ENCODE data around the gene TERT.
"Not testable (repeated sequence)": the region's sequence is repeated elsewhere in the genome, so short reads cannot be mapped to it uniquely, and the experiment has no call there.

The TERT gene

DNA sequence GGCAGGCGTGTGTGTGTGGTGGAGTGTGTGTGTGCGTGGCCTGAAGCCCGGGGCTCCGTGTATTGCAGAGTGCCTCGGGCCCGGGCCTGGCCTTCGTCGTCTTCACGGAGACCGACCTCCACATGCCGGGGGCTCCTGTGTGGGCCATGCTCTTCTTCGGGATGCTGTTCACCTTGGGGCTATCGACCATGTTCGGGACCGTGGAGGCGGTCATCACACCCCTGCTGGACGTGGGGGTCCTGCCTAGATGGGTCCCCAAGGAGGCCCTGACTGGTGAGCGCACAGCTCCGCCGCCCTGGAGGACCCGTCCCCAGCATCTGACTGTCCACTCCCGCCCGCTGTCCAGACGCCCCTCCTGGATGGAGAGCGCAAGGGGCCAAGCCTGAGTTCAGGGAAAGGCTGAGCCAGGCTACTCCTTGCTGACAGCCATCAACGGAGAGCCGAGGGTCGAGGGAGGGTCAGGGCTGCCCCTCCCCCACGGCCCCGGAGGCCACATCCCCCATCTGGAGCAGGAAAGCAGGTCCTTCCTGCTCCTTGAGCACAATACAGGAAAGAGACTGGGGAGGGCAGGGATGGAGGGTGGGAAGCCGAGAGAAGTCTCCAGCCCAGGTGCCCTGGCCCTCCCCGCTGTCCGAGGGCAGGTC lies 51.3 kb downstream of the TERT start:
- DNase-seq (ENCODE audit: low read depth in 1 of 2, low spot score in 1 of 2) = no peak

DNA sequence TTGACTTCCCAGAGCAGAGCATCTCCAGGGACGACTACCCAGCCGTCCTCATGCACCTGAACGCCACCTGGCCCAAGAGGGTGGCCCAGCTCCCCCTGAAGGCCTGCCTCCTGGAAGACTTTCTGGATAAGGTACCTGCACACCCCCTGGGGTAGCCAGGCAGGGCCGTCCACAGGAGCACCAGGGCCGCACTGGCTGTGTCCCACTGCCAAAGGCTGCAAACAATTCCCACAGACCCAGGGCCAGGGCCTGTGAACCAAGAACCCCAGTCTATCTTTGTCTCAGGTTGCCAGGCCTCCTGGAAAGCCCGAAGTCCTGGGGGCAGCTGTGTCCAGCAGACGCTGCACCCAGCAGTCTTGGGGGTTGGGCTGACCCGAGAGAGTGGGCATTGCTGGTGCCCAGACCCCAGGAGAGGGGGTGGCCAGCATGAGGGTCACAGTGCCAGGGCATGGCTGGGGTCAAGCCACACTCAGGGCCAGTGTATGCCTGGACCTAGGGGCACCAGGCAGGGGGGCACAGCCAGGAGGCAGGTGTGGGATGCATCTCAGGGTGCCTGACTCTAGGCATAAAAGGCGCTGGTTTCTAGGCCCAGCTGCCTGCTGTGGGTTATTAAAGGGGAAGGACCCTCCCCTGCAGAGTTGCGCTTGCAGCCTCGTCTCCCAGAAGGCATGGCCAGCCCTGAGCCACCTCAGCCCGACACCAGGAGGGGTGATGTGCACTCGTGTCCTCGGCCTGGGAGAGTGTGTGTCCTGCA lies 52.0 kb downstream of the TERT start:
- no peak for DNase-seq (ENCODE audit: low read depth in 1 of 2, low spot score in 1 of 2)

DNA sequence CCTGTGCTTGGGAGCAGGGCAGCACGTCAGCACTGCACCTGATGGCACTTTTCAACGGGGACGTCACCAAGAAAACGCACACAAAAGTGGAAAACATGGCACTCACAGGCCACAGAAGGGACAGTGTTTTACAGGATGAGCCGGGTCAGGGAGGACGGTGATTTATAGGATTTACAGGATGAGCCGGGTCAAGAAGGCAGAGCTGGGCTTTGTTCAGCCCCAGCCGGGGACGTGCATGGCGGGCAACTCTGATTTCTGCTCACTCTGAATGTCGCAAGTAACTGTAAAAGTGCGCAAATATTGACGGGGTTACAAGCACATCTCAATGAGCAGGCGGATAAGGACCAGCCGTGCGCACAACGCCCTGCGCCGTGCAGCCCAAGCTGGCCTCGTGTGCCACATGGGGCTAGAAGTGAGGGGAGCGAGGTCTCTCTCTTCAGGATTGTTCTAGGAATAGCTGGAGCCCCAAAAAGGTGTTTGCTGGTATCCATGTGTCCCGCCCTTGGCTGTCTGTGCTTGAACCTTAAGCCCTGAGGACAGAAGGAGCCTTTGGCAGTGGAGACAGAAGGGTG lies 53.3 kb downstream of the TERT start:
- no peak for DNase-seq (ENCODE audit: low read depth in 1 of 2, low spot score in 1 of 2)

DNA sequence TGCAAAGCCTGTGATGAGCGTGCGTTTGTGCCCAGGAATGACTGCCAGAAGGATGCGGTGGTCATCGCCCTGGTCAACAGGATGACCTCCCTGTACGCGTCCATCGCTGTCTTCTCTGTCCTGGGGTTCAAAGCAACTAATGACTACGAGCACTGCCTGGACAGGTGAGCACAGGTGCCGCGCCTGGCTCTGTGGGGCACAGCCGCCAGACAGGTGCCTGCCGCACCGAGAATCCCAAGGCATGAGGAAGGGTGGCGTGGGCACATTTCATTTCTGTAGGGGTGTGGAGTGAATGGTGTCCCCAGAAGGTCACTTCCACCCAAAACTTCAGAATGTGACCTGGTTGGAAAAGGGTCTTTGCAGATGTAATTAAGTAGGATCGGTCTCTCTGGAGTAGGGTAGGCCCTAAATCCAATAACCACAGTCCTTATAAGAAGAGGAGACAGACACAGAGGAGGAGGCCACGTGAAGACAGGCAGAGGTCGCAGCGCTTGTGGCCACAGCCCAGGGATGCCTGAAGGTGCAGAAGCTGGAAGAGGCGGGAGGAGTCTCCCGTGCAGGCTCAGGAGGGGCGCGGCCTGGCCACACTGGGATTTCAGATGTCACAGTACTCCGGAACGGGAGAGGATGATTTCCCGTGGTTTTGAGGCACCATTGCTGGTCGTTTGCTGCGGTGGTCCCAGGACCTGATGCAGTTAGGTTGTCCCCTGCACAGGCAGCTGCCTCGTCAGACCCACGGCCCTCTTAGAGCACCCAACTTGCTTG lies 54.2 kb downstream of the TERT start:
- no peak for DNase-seq (ENCODE audit: low read depth in 1 of 2, low spot score in 1 of 2)

DNA sequence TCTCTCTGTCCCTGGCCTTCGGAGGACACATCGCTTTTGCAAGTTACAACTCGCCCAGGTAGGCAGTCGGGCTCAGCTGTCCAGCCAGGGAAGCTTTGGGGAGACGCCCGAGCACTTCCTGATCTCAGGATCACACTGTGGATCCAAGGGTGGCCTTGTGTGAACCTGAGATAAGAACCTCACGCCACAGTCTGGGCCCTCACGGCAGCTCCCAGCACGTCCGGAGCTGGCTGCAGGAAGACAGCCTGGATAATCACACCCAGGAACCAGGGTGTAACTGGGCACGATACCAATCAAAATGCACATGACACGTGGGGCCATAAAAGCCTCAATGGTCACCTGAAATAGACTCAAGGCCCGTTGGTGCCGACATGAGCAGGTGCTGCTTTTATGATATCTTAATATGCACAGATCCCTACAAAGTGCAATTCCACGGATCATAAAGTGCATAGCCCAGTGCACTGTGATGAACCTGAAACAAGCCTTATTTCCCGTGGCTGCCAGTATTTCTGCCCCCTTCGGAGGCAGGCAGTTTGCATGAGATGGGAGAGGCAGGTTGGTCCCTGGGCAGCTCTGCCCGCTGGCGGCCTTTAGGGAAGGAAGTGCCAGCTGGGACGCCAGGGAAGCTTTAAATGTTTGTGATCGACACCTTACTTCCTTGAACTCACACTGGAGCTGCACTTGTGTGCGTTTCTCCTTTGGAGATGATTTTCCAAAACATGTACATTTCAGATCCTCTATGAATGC lies 55.2 kb downstream of the TERT start:
- DNase-seq (ENCODE audit: low read depth in 1 of 2, low spot score in 1 of 2) = no peak

DNA sequence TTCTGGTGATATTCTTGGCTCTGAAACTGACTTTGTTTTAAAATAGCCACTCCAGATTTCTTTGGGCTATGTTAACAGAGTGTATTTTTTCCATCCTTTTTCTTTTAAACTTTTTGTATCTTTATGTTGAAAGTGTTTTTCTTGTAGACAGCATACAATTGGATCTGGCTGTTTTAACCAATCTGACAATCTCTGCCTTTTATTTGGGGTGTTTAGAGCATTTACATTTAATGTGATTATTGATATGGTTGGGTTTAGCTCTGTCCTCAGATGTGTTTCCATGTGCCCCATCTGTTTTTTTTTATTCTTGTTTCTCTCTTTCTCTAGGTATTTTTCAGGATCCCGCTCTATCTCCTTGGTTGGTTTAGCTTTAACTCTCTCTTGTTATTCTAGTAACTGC lies 59.0 kb downstream of the TERT start:
- no peak for DNase-seq (ENCODE audit: low read depth in 1 of 2, low spot score in 1 of 2)

DNA sequence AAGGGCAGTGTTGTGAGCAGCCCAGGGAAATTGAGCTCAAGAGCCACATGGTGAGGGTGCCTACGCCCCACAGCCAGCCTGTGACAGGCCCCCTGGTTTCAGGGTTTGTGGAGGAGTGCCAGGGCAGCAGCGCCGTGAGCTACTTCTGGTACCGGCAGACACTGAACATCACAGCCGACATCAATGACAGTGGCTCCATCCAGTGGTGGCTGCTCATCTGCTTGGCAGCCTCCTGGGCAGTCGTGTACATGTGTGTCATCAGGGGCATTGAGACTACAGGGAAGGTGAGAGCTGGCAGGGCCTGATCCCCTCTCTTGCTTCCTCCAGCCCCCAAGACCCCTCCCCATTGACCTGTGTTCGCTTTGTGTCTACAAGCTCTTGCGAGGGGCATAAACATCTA lies 59.5 kb downstream of the TERT start:
- DNase-seq (ENCODE audit: low read depth in 1 of 2, low spot score in 1 of 2) = no peak

DNA sequence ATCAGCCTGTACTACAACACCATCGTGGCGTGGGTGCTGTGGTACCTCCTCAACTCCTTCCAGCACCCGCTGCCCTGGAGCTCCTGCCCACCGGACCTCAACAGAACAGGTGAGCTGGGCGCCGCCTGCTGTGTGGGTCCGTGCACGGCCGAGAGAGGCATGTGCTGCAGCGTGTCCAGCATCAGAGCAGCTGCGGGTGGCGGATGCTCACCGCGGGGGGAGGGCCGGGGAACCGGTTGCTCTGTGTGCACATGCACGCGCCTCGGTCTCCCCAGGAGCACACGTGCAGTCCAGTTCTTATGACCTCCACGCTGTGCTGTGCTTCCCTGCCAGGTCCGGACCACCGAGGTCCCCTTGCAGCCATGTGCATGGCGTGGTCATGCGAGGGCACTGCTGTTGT lies 62.1 kb downstream of the TERT start:
- DNase-seq (ENCODE audit: low read depth in 1 of 2, low spot score in 1 of 2) = no peak

DNA sequence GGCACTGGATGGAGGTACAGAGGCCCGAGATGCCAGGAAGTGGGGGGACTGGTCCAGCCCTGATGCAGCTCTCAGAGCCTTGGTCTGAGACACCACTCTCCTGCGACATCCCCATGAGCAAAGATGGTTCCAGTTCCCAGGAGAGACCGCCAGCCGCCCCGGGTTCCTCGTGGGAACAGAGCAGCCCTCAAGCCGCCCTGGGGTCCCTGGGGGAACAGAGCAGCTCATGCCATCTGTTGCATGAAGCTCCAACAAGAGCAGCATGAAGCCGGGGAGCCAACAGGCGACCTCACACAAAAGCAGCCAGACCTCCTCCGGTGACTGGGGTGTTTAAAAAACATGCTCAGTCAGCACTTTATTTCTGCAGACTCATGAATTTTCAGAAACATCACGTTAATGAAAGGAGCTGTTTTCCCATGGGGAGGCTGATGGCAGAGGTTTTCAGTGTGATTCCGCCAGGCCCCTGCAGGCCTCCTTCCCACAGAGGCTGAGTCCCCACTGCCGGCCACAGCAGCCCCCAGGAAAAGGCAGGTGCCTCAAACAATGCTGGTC lies 63.4 kb downstream of the TERT start:
- no peak for DNase-seq (ENCODE audit: low read depth in 1 of 2, low spot score in 1 of 2)

DNA sequence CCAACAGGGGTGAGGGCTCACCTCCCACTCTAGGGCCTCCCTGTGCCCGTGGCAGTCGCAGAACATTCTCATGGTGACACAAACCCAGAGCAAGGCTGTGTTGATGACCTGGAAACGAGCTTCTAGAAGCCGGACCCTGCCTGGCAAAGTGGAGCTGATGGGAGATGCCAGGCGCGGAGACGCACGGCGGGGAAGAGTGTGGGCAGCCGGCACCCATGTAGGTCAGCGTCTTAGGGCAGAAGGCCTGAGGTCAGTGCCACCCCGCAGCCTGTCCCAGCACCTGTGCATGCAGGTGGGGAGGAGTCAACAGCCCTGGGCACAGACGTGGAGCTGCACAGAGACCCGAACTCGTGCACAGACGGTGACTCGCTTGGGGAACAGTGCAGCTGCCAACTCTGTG lies 64.3 kb downstream of the TERT start:
- no peak for DNase-seq (ENCODE audit: low read depth in 1 of 2, low spot score in 1 of 2)

DNA sequence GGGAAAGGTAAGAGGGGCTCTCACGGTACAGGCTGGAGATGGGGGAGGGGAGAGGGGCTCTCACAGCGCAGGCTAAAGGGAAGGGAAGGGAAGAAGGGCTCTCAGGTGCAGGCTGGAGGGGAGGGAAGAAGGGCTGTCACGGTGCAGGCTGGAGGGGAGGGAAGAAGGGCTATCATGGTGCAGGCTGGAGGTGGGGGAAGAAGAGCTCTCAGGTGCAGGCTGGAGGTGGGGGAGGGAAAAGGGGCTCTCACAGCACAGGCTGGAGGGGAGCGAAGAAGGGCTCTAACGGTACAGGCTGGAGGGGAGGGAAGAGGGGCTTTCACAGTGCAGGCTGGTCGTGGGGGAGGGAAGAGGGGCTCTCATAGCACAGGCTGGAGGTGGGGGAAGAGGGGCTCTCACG lies 65.0 kb downstream of the TERT start:
- DNase-seq (ENCODE audit: low read depth in 1 of 2, low spot score in 1 of 2) = no peak

DNA sequence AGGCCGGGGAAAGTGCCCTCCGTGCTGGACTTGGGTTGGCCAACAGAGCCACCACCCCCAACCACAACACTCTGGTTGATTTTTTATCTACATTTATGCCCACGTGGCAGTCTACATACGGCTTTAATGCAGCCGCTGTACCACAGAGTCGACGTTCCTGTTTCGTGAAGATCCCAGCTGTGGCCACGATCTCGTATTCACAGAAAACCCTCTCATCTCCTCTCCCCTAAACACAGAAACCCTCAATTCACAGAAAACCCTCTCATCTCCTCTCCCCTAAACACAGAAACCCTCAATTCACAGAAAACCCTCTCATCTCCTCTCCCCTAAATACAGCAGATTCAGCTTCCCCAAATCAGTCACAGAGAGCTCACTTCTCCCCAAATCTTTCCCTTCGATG lies 65.8 kb downstream of the TERT start:
- DNase-seq (ENCODE audit: low read depth in 1 of 2, low spot score in 1 of 2) = not testable (repeated sequence)

DNA sequence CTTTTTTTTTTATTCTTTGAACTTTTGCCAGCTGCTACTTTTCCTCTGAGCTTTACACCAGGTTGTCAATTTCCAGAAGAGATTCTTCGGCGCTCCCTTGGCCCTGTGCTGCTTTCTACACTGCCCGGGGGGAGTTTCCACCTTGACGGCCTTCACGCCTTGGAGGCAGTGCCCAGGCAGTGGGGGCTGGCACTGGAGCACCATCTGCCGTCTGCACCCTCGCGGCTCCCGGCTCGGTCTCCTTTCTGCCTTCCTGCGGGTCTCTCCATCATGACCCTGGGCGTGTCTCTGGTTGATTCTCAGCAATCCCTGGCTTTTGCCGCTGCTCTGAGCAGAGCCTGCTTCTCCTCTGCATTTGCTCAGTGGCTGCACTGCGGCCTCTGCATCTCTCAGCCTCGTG lies 66.7 kb downstream of the TERT start:
- no peak for DNase-seq (ENCODE audit: low read depth in 1 of 2, low spot score in 1 of 2)

DNA sequence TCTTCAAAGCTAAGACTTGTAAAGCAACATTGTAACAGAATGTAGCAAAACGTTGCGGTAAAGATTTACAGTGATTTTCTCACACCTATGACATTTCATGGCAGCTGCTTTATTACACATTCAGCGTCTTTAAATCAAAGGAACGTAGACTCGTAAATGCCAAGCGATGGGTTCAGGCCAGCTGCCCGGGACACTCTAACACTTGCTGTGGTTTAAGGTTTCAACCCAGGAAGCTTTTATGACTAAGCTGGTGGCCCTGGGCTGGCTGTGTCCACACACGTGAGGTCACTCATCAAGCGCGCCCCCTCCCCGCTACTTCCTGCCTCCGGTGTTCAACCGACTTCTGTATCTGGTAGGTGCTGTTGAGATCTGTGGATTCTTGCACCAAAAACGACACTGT lies 67.2 kb downstream of the TERT start:
- DNase-seq (ENCODE audit: low read depth in 1 of 2, low spot score in 1 of 2) = no peak

DNA sequence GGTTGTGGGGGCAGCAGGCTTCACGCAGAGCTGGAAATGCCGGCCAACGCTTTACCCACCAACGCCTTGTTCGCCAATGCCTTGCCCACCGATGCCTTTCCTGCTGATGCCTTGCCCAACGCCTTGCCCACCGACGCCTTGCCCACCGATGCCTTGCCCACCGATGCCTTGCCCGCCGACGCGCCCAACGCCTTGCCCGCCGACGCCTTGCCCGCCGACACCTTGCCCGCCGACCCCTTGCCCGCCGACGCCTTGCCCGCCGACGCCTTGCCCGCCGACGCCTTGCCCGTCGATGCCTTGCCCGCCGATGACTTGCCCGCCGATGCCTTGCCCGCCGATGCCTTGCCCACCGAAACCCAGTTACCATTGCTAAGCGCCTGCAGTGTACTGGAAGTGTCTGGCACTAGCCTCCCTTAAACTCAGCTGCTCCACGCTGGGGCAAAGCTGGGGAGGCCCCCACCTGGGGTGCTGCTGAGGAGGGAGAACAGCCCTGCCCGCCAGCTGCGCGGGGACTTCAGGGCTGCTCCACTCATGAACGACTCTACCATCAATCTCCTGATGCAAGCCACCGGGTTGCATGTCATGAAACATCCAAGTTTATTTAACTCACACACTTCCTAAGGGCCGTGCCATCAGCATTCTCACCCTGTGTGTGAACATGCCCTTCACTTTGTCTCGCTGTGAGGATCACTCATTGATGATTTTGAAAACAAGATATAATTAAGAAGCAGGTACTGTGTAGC lies 67.9 kb downstream of the TERT start:
- DNase-seq (ENCODE audit: low read depth in 1 of 2, low spot score in 1 of 2) = no peak

DNA sequence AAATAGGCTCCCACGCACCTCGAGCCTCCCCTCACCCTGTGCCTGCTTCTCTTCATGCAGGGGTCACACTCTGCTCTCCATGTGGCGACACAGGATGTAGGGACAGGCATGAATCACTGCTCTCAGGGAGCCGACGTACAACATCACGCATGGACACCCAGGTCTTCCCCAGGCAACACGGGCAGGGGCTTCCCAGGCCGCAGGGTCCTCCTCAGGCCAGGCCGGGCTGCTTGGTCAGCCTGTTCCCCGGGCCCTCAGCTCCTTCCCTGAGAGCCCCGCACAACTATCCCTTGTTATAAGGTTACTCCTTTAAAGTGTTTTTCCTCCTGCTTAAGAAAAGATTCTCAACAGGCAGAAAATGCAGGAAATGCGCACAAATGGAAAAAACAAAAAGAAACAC lies 68.6 kb downstream of the TERT start:
- no peak for DNase-seq (ENCODE audit: low read depth in 1 of 2, low spot score in 1 of 2)

DNA sequence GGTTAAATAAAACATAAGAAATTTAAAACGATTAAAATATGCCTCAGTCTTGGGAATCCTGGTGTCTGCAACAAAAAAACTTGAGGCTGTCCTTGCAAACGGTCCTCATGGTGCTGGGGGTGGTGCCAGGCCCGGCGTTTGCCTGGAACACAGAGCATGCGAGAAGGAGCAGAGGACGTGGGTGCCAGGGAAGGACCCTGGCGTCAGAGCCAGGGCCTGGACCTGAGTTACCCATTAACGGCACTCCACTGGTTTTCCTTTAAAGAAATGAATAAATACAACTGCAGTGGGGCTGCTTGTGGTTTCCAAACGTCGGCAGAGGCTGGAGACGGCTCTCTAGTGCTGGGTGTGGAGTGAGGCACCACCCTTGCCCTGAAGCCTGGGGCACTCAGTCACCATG lies 69.8 kb downstream of the TERT start, which contains the start of gene SLC6A18:
Gene SLC6A18, plus strand, starts transcription at position 301 of the 400 bp plus-strand sequence. Its CDS starts 97 bp downstream, at position 398.
- DNase-seq (ENCODE audit: low read depth in 1 of 2, low spot score in 1 of 2) = no peak

DNA sequence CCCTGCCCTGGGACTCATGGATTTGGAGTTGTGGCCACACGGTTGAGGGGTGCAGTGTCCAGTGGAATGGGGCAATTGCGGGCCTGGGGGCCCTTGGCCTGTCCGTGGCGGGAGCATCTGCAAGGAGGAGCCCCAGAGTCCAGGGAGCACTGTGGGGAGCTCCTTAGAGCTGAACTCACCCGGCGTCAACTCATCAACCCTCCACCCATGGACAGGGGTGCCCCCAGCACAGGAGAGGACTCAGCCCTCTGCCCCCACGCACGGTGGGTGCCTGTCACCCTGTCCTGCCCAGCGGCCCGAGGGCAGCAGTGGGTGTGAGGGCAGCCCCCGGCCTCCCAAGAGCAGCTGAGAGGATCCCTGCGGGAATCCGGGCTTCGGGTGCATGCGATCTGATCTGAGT lies 70.2 kb downstream of the TERT start:
- DNase-seq (ENCODE audit: low read depth in 1 of 2, low spot score in 1 of 2) = no peak

DNA sequence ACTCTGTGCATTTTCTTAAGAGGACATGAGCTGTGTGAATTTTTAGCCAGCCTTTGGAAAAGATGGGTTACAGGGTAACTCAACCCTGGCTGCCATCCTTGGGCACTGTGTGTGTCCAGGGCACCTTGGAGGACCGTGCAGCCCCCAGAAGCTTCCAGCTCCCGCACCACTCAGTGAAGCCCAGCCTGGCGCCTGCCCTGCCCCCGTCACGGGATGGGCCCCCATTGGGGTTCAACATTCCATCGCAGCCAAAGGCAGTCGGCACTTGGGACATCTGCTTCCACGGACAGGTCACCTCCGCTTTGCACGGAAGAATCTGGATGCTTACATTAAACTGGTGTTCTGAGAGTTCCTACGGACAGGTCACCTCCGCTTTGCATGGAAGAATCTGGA lies 71.6 kb downstream of the TERT start:
- DNase-seq (ENCODE audit: low read depth in 1 of 2, low spot score in 1 of 2) = no peak

DNA sequence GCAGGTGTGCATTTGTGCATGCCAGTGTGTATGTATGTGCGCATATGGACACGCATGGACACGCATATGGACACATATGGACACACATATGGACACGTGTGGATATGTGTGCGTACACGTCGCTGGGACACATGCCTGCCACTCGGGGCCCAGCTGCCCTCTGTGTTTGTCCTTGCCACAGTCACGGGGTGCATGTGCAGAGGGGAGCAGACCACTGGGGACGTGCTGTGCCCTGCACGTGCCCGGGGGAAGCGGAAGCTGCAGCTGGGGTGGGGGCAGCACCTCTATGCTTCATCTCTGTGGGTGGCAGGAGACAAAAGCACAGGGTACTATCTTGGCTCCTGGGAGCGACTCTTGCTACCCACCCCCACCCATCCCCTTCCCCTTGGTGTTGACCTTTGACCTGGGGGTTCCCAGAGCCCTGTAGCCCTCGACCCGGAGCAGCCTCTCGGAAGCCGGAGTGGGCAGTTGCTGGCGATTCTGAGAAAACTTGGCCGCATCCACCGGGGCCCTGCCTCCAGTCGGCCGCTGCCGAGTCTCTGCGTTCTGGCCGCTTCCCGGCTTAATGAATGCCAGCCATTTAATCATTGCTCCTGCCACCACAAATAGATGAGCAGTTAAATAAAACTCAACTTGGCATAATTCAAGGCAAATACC lies 72.1 kb downstream of the TERT start:
- DNase-seq (ENCODE audit: low read depth in 1 of 2, low spot score in 1 of 2) = no peak

All from stimulated activated CD4-positive, alpha-beta T cell treated with anti-CD3 and anti-CD28 coated beads, Interleukin-15, amount 100 ng/mL, for 1 hour (primary cell).